Measurements from ENCODE around the gene PIGU.

DNA sequence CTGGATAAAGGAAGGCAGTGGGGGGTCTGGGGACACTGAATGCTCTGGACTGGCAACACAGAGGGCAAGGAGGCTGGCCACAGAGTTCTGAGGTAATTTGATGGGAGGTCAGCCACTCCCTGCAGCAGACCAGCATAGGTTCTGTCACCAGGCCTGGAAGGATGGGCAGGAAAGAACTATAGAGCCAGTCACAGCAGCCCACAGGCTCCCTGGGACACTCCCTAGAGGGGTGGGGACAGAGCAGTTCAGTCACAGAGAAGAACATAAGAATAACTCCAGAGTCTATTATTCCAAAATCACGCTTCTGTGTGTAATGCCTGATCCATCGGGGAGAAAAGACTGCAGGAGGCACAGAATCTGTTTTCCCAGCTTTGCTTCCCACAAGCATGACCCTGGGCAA, 141.0 kb downstream of the PIGU start:
- TF ChIP-seq ZFX (CRISPR knock-in tag; IDR thresholded peaks at IDR 0.05) (no peak), SRSF3 (IDR thresholded peaks at IDR 0.05; ENCODE audit: insufficient read depth, low read length) (no peak), ZNF224 (CRISPR knock-in tag; IDR thresholded peaks at IDR 0.05) (no peak), KLF10 (CRISPR knock-in tag; IDR thresholded peaks at IDR 0.05) (no peak), PHTF2 (CRISPR knock-in tag; IDR thresholded peaks at IDR 0.05) (no peak), TCF7L2 (IDR thresholded peaks at IDR 0.05; ENCODE audit: low read depth, low read length) (no peak), BDP1 (IDR thresholded peaks at IDR 0.05; ENCODE audit: insufficient read depth, insufficient read length) (no peak), BHLHE40 (IDR thresholded peaks at IDR 0.05; ENCODE audit: low read length) (no peak), SP1 (CRISPR knock-in tag; IDR thresholded peaks at IDR 0.05) (no peak), RCOR1 (IDR thresholded peaks at IDR 0.05; ENCODE audit: borderline replicate concordance in 1 of 2, low read depth in 2 of 2, low read length in 2 of 2) (no peak), ZSCAN29 (IDR thresholded peaks at IDR 0.05) (no peak)
- TF ChIP-seq, protein P1, sequence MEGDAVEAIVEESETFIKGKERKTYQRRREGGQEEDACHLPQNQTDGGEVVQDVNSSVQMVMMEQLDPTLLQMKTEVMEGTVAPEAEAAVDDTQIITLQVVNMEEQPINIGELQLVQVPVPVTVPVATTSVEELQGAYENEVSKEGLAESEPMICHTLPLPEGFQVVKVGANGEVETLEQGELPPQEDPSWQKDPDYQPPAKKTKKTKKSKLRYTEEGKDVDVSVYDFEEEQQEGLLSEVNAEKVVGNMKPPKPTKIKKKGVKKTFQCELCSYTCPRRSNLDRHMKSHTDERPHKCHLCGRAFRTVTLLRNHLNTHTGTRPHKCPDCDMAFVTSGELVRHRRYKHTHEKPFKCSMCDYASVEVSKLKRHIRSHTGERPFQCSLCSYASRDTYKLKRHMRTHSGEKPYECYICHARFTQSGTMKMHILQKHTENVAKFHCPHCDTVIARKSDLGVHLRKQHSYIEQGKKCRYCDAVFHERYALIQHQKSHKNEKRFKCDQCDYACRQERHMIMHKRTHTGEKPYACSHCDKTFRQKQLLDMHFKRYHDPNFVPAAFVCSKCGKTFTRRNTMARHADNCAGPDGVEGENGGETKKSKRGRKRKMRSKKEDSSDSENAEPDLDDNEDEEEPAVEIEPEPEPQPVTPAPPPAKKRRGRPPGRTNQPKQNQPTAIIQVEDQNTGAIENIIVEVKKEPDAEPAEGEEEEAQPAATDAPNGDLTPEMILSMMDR (IDR thresholded peaks at IDR 0.05 in 2 of 3, conservative IDR thresholded peaks at IDR 0.05 in 1 of 3; ENCODE audit: insufficient read depth in 2 of 3, low read depth in 1 of 3, low read length in 3 of 3), result no peak
- TF ChIP-seq, protein P2, sequence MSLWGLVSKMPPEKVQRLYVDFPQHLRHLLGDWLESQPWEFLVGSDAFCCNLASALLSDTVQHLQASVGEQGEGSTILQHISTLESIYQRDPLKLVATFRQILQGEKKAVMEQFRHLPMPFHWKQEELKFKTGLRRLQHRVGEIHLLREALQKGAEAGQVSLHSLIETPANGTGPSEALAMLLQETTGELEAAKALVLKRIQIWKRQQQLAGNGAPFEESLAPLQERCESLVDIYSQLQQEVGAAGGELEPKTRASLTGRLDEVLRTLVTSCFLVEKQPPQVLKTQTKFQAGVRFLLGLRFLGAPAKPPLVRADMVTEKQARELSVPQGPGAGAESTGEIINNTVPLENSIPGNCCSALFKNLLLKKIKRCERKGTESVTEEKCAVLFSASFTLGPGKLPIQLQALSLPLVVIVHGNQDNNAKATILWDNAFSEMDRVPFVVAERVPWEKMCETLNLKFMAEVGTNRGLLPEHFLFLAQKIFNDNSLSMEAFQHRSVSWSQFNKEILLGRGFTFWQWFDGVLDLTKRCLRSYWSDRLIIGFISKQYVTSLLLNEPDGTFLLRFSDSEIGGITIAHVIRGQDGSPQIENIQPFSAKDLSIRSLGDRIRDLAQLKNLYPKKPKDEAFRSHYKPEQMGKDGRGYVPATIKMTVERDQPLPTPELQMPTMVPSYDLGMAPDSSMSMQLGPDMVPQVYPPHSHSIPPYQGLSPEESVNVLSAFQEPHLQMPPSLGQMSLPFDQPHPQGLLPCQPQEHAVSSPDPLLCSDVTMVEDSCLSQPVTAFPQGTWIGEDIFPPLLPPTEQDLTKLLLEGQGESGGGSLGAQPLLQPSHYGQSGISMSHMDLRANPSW (CRISPR knock-in tag; IDR thresholded peaks at IDR 0.05), result no peak
- TF ChIP-seq, protein P3, sequence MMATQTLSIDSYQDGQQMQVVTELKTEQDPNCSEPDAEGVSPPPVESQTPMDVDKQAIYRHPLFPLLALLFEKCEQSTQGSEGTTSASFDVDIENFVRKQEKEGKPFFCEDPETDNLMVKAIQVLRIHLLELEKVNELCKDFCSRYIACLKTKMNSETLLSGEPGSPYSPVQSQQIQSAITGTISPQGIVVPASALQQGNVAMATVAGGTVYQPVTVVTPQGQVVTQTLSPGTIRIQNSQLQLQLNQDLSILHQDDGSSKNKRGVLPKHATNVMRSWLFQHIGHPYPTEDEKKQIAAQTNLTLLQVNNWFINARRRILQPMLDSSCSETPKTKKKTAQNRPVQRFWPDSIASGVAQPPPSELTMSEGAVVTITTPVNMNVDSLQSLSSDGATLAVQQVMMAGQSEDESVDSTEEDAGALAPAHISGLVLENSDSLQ (IDR thresholded peaks at IDR 0.05), result no peak

All from K562 (cell line).